Fibroblast of villous mesenchyme (primary cell): ENCODE data around the gene AURKAIP1. TPM values are rescaled to one million over a fixed set of nuclear protein-coding genes. Genes with fewer than 3 reads are reported as not detected.

Experiments
- DNase-seq: peaks from one replicate; pipeline ENCODE4 v3.0.0-alpha.2; 2010; ENCODE audit warnings: low read depth
- H3K4me3 ChIP-seq: 2 replicates; pipeline ENCODE4 v1.5.1; 2011; ENCODE audit warnings: low read depth, mild to moderate bottlenecking, low read length
- total RNA-seq: library from RNA; depleted of rRNA; stranded (reverse); fragments of >200 nt; gene quantifications from 2 replicates; pipeline ENCODE4 v1.2.3, GENCODE V29; 2012
- TF ChIP-seq, protein P1 (sequence below): IDR thresholded peaks from 2 replicates; pipeline ENCODE4 v1.5.1; 2012; ENCODE audit warnings: low read depth, mild to moderate bottlenecking, low read length; ENCODE audit not compliant: insufficient read depth

AURKAIP1 gene
- total RNA-seq, 1 donor, result 94.1 TPM

DNA sequence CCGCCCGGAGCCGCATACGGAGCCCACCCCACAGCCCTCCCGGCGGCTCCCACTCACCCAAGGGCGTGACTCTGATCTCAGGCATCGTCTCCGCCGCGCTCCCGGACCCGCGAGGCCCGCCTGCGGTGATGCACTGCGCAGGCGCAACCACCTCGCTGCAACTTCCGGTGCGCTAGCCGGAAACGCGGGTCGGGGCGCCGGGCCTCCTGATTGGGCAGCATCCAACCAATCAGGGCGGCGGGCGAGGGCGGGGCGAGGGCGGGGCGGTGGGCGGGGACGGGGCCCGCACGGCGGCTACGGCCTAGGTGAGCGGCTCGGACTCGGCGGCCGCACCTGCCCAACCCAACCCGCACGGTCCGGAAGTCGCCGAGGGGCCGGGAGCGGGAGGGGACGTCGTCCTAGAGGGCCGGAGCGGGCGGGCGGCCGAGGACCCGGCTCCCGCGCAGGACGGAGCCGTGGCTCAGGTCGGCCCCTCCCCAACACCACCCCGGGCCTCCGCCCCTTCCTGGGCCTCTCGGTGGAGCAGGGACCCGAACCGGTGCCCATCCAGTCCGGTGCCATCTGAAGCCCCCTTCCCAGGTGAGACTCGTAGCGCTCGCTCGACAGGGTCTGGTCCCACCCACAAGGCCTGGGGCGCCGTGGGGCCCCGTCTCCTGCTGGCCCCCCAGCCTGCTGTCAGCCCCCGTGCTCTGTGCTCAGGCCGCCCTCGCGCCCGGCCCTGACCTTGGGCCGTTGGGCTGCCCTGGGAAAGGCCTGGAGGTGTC is 50.3 kb downstream of the AURKAIP1 start, which contains the start of the genes CPTP and INTS11:
Gene CPTP, plus strand, starts transcription at position 279 of the 764 bp plus-strand sequence. CDS start 2,109 bp downstream, outside the sequence.
Gene INTS11, minus strand, starts transcription at position 137 of the 764 bp plus-strand sequence. Its CDS starts 52 bp downstream, at position 85.
- peak within 1 kb of the TSS; percentile 83 for H3K4me3 ChIP-seq
- peak; percentile 92 for DNase-seq
- TF ChIP-seq, protein P1, sequence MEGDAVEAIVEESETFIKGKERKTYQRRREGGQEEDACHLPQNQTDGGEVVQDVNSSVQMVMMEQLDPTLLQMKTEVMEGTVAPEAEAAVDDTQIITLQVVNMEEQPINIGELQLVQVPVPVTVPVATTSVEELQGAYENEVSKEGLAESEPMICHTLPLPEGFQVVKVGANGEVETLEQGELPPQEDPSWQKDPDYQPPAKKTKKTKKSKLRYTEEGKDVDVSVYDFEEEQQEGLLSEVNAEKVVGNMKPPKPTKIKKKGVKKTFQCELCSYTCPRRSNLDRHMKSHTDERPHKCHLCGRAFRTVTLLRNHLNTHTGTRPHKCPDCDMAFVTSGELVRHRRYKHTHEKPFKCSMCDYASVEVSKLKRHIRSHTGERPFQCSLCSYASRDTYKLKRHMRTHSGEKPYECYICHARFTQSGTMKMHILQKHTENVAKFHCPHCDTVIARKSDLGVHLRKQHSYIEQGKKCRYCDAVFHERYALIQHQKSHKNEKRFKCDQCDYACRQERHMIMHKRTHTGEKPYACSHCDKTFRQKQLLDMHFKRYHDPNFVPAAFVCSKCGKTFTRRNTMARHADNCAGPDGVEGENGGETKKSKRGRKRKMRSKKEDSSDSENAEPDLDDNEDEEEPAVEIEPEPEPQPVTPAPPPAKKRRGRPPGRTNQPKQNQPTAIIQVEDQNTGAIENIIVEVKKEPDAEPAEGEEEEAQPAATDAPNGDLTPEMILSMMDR, result no peak

DNA sequence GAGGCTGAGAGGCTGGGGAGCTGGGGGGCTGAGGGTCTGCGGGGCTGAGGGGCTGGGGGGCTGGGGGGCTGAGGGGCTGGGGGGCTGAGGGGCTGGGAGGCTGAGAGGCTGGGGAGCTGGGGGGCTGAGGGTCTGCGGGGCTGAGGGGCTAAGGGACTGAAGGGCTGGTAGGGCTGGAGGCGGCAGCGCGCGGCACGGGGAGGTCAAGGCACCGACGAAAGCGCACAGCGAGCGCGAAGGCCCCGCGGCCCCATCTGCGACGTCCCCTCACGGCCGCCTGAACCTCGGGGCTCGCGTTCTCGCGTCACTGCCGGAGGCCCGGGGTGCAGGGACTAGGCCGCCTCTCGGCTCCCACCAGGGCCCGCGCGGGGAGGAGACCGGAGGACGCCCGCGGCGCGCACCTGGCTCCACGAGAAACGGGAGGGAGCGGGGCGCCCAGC is 50.9 kb downstream of the AURKAIP1 start:
- TF ChIP-seq, protein P1, result no peak
- no peak for DNase-seq
- peak overlapping the region; percentile 83 for H3K4me3 ChIP-seq

Other genes starting within 250 kb of the AURKAIP1 start
- not detected in 2 replicates for gene TTLL10, start 201.3 kb downstream of the AURKAIP1 start, total RNA-seq
- not detected in 2 replicates for gene TNFRSF18, start 168.6 kb downstream of the AURKAIP1 start, total RNA-seq
- 0.32 and 0.43 TPM in 2 replicates for gene TNFRSF4, start 161.1 kb downstream of the AURKAIP1 start, total RNA-seq
- gene SDF4, start 143.2 kb downstream of the AURKAIP1 start, total RNA-seq, result 88.9 and 99.9 TPM in 2 replicates
- gene B3GALT6, start 143.0 kb downstream of the AURKAIP1 start, total RNA-seq, result 25.0 and 30.3 TPM in 2 replicates
- 0.32 and 0.43 TPM in 2 replicates for gene C1QTNF12, start 128.5 kb downstream of the AURKAIP1 start, total RNA-seq
- gene UBE2J2, start 101.4 kb downstream of the AURKAIP1 start, total RNA-seq, result 49.9 and 51.4 TPM in 2 replicates
- 0.86 and 0.97 TPM in 2 replicates for gene SCNN1D, start 94.8 kb downstream of the AURKAIP1 start, total RNA-seq
- gene ACAP3, start 67.3 kb downstream of the AURKAIP1 start, total RNA-seq, result 43.2 and 54.8 TPM in 2 replicates
- 25.0 and 36.7 TPM in 2 replicates for gene PUSL1, start 66.6 kb downstream of the AURKAIP1 start, total RNA-seq
- gene INTS11, start 50.5 kb downstream of the AURKAIP1 start, total RNA-seq, result 57.9 and 61.2 TPM in 2 replicates
- gene CPTP, start 50.4 kb downstream of the AURKAIP1 start, total RNA-seq, result 11.7 and 13.2 TPM in 2 replicates
- gene TAS1R3, start 43.9 kb downstream of the AURKAIP1 start, total RNA-seq, result under 0.01 TPM in 2 replicates
- gene DVL1, start 25.8 kb downstream of the AURKAIP1 start, total RNA-seq, result 69.5 and 70.9 TPM in 2 replicates
- gene MXRA8, start 16.7 kb downstream of the AURKAIP1 start, total RNA-seq, result 249 and 351 TPM in 2 replicates
- gene CCNL2, start 24.1 kb upstream of the AURKAIP1 start, total RNA-seq, result 94.7 and 130 TPM in 2 replicates
- gene MRPL20, start 32.1 kb upstream of the AURKAIP1 start, total RNA-seq, result 85.5 and 96.6 TPM in 2 replicates
- gene ANKRD65, start 46.1 kb upstream of the AURKAIP1 start, total RNA-seq, result 0.43 and 1.6 TPM in 2 replicates
- 5.6 and 6.8 TPM in 2 replicates for gene VWA1, start 60.5 kb upstream of the AURKAIP1 start, total RNA-seq
- gene ATAD3C, start 74.5 kb upstream of the AURKAIP1 start, total RNA-seq, result under 0.01 and 0.32 TPM in 2 replicates
- 17.3 and 20.0 TPM in 2 replicates for gene ATAD3B, start 96.6 kb upstream of the AURKAIP1 start, total RNA-seq
- 32.9 and 36.7 TPM in 2 replicates for gene ATAD3A, start 137.0 kb upstream of the AURKAIP1 start, total RNA-seq
- gene TMEM240, start 165.4 kb upstream of the AURKAIP1 start, total RNA-seq, result 2.2 and 2.3 TPM in 2 replicates
- 58.7 and 68.6 TPM in 2 replicates for gene SSU72, start 199.7 kb upstream of the AURKAIP1 start, total RNA-seq
- 0.43 and 2.6 TPM in 2 replicates for gene FNDC10, start 224.9 kb upstream of the AURKAIP1 start, total RNA-seq
- 58.7 and 62.8 TPM in 2 replicates for gene MIB2, start 240.3 kb upstream of the AURKAIP1 start, total RNA-seq